Measurements from ENCODE around the gene TSHZ2.

DNA sequence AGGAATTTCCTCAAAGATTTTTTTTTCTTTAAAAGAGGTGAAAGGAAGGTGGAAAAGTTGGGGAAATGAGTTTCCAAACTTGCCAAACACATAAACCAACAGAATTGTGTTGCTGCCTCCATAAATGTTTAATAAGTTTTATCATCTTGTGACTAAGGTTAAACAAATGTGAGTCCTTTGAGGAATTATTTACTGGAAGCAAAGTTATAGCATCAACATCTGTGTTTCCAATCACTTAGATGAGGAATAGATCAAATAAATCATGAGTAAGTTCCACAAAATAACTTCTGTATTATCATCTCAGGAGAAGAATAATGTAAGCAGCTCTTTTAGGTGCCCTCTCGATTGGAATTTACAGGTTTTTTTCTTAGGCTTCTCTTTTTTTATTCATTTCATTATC, 20.5 kb downstream of the TSHZ2 start:
- TF ChIP-seq, protein P1, sequence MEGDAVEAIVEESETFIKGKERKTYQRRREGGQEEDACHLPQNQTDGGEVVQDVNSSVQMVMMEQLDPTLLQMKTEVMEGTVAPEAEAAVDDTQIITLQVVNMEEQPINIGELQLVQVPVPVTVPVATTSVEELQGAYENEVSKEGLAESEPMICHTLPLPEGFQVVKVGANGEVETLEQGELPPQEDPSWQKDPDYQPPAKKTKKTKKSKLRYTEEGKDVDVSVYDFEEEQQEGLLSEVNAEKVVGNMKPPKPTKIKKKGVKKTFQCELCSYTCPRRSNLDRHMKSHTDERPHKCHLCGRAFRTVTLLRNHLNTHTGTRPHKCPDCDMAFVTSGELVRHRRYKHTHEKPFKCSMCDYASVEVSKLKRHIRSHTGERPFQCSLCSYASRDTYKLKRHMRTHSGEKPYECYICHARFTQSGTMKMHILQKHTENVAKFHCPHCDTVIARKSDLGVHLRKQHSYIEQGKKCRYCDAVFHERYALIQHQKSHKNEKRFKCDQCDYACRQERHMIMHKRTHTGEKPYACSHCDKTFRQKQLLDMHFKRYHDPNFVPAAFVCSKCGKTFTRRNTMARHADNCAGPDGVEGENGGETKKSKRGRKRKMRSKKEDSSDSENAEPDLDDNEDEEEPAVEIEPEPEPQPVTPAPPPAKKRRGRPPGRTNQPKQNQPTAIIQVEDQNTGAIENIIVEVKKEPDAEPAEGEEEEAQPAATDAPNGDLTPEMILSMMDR (IDR thresholded peaks at IDR 0.05; ENCODE audit: insufficient read depth, low read depth, low read length), result no peak
- TF ChIP-seq EZH2 (IDR thresholded peaks at IDR 0.05; ENCODE audit: insufficient read depth, low read length), result no peak

Measured in astrocyte (in vitro differentiated cells and primary cell).